HG03442 (cell line): ENCODE data around the gene LTA4H.

Source experiments
- ATAC-seq: cut with Tn5 transposase; IDR thresholded peaks from one replicate; pipeline ENCODE4 v1.9.1; 2021; ENCODE audit warnings: mild to moderate bottlenecking, moderate library complexity; ENCODE audit not compliant: unreplicated experiment

Gene LTA4H

GRCh38 chr12:96034621-96035282, 635 bp downstream of the LTA4H start:
- ATAC-seq: peak; percentile 9

- no peak for ATAC-seq
Measured at GRCh38 chr12:96033549-96034389, 1.6 kb downstream of the LTA4H start.

DNA sequence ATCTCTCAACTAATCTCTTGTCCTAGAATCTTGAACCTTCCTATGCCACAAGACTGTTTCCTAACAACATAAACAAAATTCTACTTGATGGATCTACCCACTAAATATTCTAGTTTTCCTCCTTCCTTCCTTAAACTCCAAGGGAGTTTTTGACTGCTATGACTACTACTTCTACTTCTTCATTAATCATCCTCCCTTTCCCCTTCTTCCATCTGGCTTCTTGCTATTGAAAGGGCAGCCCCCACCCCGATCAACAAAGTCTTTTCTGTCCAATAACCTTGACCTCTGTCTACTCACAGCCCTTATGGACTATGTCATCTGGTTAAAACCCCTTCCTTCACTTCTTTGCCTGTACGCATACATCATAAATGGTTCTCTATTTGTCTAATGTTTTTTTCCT, 5.6 kb downstream of the LTA4H start:
- ATAC-seq: no peak

DNA sequence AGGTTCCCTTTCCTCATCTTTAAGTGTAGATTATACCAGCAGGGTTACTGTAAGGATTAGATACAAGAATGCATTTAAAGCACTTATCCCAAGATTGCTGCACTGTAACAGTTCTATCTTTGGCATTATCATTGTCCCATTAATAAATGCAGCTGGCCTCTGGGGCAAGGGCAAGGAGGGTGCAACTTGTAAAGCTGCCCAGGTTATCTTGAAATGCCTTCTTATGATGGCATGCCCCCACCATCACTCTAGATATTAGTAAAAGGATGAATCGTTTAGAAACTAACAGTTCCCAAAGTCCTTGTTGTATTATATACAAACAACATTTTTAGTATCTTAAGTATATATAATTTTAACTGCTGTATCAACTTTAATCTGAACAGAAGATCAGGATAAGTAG, 6.8 kb downstream of the LTA4H start:
- ATAC-seq: no peak

- no peak for ATAC-seq
Measured at GRCh38 chr12:96026331-96026730, 9.1 kb downstream of the LTA4H start.

GRCh38 chr12:96025518-96025917, 9.9 kb downstream of the LTA4H start:
- ATAC-seq: no peak

DNA sequence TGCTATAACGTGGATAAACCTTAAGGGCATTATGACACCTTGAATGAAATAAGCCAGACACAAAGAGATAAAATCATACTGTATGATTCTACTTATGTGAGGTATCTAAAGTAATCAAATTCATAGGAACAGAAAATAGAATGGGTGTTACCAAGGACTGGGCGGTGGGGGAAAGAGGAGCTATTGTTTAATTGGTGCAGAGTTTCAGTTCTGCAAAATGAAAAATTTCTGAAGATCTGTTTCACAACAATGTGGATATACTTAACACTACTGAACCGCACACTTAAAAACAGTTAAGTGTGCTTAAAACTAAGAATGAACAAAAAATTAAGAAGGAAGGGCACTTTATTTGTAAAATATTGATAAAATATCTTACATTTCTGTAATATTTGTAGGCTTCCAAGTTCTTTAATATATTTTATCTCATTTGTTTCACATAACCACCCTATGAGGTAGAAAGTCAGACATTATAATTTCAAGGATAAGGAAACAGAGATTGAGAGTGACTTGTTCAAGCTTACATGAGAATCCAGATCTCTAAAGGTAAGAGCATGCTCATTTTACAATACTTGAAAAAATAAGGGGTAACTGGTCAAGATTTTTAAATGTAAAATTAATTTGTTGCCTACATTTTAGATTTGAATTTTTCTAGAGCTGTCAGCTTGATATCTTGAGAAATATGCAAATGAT, 14.9 kb downstream of the LTA4H start:
- peak; percentile 96 for ATAC-seq

GRCh38 chr12:96015672-96016071, 19.7 kb downstream of the LTA4H start:
- no peak for ATAC-seq

GRCh38 chr12:96014943-96015599, 20.3 kb downstream of the LTA4H start:
- ATAC-seq: no peak

DNA sequence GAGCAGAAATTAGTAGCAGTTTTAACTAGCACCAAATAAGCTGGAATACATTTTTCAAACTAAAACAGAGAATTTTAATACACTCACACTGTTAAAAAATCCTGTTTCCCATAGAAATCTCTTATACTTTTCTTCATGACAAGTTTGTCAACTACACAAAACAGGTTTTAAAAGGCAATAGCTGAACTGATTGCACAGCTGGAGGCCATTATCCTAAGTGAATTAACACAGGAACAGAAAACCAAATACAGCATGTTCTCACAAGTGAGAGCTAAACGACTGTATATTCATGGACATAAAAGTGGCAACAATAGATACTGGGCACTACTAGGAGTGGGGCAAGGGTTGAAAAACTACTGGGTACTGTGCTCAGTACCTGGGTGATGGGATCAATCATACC, 27.7 kb downstream of the LTA4H start:
- ATAC-seq: no peak

DNA sequence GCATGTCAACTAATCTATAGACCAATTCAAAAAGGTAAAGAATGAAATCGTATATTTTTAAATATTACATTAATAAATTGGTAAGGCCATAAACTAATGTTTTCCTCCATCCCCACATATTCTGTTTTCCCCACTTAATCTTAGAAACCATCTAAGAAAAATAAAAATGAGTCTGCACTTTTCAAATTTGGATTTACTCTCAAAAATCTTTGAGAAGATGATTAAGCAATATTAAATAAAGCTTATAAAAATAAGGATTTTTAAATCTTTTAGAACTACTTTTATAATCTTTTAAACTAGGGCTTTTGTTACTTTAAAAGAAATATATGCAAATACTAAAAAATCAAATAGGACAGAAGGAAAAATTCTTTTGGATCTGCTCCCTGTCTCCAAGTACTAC, 28.7 kb downstream of the LTA4H start:
- no peak for ATAC-seq

- no peak for ATAC-seq
Measured at GRCh38 chr12:96000858-96001257, 34.5 kb downstream of the LTA4H start.

- ATAC-seq: no peak
Measured at GRCh38 chr12:95999484-95999883, 35.9 kb downstream of the LTA4H start.

- peak; percentile 97 for ATAC-seq
Measured at GRCh38 chr12:95998611-95999286, 36.6 kb downstream of the LTA4H start.

DNA sequence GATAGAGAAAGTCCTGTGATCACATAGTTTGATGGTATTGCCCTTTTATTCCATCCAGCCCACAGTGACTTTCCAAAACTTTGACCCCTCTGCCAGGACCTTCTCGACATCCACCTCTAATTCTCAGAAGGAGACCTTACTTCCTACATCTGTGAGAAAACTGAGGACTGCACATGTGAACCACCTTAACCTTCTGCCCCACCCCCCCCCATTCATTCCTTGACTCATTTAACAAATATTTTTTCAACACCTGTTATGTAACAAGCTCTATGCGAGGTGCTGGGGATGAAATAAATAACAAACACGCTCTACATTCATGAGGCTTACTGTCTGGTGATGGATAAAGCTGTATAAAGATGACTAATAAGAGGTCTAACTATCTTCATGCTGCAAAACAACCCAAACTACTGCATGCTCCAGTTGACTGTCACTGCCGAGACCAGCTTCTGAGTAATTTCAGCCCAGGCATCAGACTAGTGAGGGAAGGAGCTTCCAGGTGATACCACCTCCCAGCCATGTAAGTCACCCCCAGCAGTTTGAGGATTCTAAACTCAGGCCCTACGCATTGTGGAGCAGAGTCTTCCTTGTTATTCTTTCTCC, 37.4 kb downstream of the LTA4H start:
- no peak for ATAC-seq

- no peak for ATAC-seq
Measured at GRCh38 chr12:95997276-95997675, 38.1 kb downstream of the LTA4H start.

- no peak for ATAC-seq
Measured at GRCh38 chr12:95996034-95996658, 39.2 kb downstream of the LTA4H start, which contains the start of gene HAL. Gene HAL, minus strand, starts transcription at chr12:95996344. Its CDS starts 434 bp downstream, at chr12:95995910.

GRCh38 chr12:95995238-95996031, 40.0 kb downstream of the LTA4H start:
- ATAC-seq: no peak

DNA sequence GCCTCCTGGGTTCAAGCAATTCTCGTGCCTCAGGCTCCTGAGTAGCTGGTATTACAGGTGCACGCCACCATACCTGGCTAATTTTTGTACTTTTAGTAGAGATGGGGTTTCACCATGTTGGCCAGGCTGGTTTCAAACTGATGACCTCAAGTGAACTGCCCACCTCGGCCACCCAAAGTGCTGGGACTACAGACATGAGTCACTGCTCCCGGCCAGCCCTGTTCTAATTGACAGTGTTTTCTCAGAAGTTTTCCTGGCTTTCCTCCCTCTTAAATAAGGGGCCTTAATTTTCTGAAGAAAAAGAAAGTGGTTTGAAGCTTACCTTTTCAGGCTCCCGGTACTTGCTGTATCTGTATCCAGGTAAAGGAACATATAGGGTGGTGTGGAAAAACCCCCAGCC, 40.9 kb downstream of the LTA4H start:
- no peak for ATAC-seq
